Spleen (tissue), 11 donors: ENCODE results near the gene REEP3. TPM values are rescaled to one million over a fixed set of nuclear protein-coding genes. Genes with fewer than 3 reads are reported as not detected.
A peak's percentile ranks its signal among the peaks of the same experiment; 100 is the strongest.
"Not testable (repeated sequence)": the region's sequence is repeated elsewhere in the genome, so short reads cannot be mapped to it uniquely, and the experiment has no call there.

Experiments used
- DNase-seq: peaks from one replicate; pipeline ENCODE4 v3.0.0-alpha.2; 2020
- H3K27ac ChIP-seq, 8 donors: fragments of 200-600 bp; sonication (generic) in 7 of 8; 1 replicate in 4 of 8; 2 replicates in 4 of 8; pipeline versions ENCODE4 v1.5.0 to v1.8.0; 2016 to 2021; ENCODE audit warnings: inconsistent platforms in 4 of 8, mild to moderate bottlenecking in 4 of 8, moderate library complexity in 1 of 8
- H3K27me3 ChIP-seq, 7 donors: fragments of 200-600 bp; sonication (generic) in 6 of 7; replicated peaks in 1 of 7; 1 replicate in 4 of 7; 2 replicates in 3 of 7; pipeline versions ENCODE4 v1.5.0 to v1.8.0; 2016 to 2021; ENCODE audit warnings: inconsistent platforms in 3 of 7, mild to moderate bottlenecking in 1 of 7
- H3K36me3 ChIP-seq, 6 donors: fragments of 200-600 bp; sonication (generic) in 5 of 6; 1 replicate in 4 of 6; 2 replicates in 2 of 6; pipeline versions ENCODE4 v1.5.0 to v1.8.0; 2016 to 2021; ENCODE audit warnings: inconsistent platforms in 2 of 6
- H3K4me1 ChIP-seq, 6 donors: fragments of 200-600 bp; sonication (generic) in 5 of 6; 1 replicate in 3 of 6; 2 replicates in 3 of 6; pipeline versions ENCODE4 v1.5.0 to v1.8.0; 2016 to 2021; ENCODE audit warnings: inconsistent platforms in 3 of 6
- H3K4me3 ChIP-seq, 8 donors: fragments of 200-600 bp; sonication (generic) in 7 of 8; 1 replicate in 4 of 8; 2 replicates in 4 of 8; pipeline versions ENCODE4 v1.5.0 to v1.8.0; 2016 to 2021; ENCODE audit warnings: inconsistent platforms in 4 of 8, mild to moderate bottlenecking in 4 of 8, moderate library complexity in 2 of 8
- H3K9me3 ChIP-seq, 8 donors: fragments of 200-600 bp; sonication (generic) in 7 of 8; 1 replicate in 4 of 8; 2 replicates in 4 of 8; pipeline versions ENCODE4 v1.5.0 to v1.8.0; 2016 to 2021; ENCODE audit warnings: inconsistent platforms in 4 of 8
- POLR2A ChIP-seq, 3 donors: fragments of 450-650 bp; IDR thresholded peaks; one replicate each; pipeline ENCODE4 v1.5.1; 2017; ENCODE audit warnings: antibody characterized with exemption in 3 of 3, mild to moderate bottlenecking in 1 of 3
- POLR2AphosphoS5 ChIP-seq, 3 donors: sonication (generic); formaldehyde crosslinking; IDR thresholded peaks; one replicate each; pipeline ENCODE4 v1.5.1; 2017; ENCODE audit warnings: antibody characterized with exemption in 3 of 3
- WGBS, 5 donors: extraction: QIAGEN DNeasy Blood & Tissue Kit in 3 of 5; methylation state at CpG; one replicate each; pipeline versions ENCODE4 v1.1.5 to v1.1.7; 2013 to 2018; 5-methylcytosine and 5-hydroxymethylcytosine counted together
- intact Hi-C: fragments of 100-400 bp; cut with DNase I; formaldehyde crosslinking; loops from one replicate; pipeline ENCODE4 v1.15.0; 2023; ENCODE audit warnings: low total_unique reads
- polyA plus RNA-seq, 3 donors: library from polyadenylated mRNA; stranded (reverse); fragments of 200-250 nt; gene quantifications; one replicate each; pipeline ENCODE4 v1.2.1, GENCODE V29; 2013
- total RNA-seq, 7 donors: library from RNA; depleted of rRNA in 3 of 7; stranded (reverse); fragments of >200 nt in 3 of 7; fragmentation: NEBNext Ultra II Directional in 4 of 7; extraction: Animal tissue kit (Norgen Biotek cat#: 25700) in 4 of 7; gene quantifications; one replicate each; pipeline versions ENCODE4 v1.1.0 to v1.2.1, GENCODE V29; 2016 to 2021
- TF ChIP-seq, protein P1 (sequence below), 11 experiments: fragments of 200-600 bp in 7 of 11; fragments of 450-650 bp in 4 of 11; sonication (generic) in 4 of 11; IDR thresholded peaks in 8 of 11; conservative IDR thresholded peaks in 3 of 11; 1 replicate in 7 of 11; 2 replicates in 4 of 11; pipeline versions ENCODE4 v1.4.0 to v1.8.0; 2016 to 2021; ENCODE audit warnings: antibody characterized with exemption in 11 of 11, inconsistent platforms in 4 of 11, mild to moderate bottlenecking in 1 of 11
- donor health status: healthy with polysubstance abuse.
- donor health status: DM: no; HTN: no; CAD: no; lungs with moderate emphysema.
- donor health status: DM: no; HTN: no; CAD: no.
- donor health status: Bipolar disorder and iron deficiency.
- donor health status: healthy.
- donor health status: DM: no; HTN: no; CAD: no.
- donor health status: DM: yes; HTN: yes; CAD: no.

The REEP3 gene
- total and polyA plus RNA-seq, 10 donors: 4.0 to 46.5 (median 22.1) TPM

- intact Hi-C loops: no loop called here
- TF ChIP-seq POLR2A (IDR thresholded peaks at IDR 0.05): no peak
- TF ChIP-seq, protein P1, sequence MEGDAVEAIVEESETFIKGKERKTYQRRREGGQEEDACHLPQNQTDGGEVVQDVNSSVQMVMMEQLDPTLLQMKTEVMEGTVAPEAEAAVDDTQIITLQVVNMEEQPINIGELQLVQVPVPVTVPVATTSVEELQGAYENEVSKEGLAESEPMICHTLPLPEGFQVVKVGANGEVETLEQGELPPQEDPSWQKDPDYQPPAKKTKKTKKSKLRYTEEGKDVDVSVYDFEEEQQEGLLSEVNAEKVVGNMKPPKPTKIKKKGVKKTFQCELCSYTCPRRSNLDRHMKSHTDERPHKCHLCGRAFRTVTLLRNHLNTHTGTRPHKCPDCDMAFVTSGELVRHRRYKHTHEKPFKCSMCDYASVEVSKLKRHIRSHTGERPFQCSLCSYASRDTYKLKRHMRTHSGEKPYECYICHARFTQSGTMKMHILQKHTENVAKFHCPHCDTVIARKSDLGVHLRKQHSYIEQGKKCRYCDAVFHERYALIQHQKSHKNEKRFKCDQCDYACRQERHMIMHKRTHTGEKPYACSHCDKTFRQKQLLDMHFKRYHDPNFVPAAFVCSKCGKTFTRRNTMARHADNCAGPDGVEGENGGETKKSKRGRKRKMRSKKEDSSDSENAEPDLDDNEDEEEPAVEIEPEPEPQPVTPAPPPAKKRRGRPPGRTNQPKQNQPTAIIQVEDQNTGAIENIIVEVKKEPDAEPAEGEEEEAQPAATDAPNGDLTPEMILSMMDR (IDR thresholded peaks at IDR 0.05 in 8 of 11, conservative IDR thresholded peaks at IDR 0.05 in 3 of 11): no peak
- no peak for TF ChIP-seq POLR2AphosphoS5 (IDR thresholded peaks at IDR 0.05)
- Histone ChIP-seq H3K36me3 (no peaks in the 10 kb centered on the region), H3K27me3 (no peaks in the 10 kb centered on the region), H3K4me3 (no peak overlapping the region), H3K27ac (no peak overlapping the region), H3K4me1 (no peaks in the 10 kb centered on the region), H3K9me3 (peaks cover 0 to 5% (median 0%) of the 10 kb centered on the region in 8 donors)
- 52 to 72% (median 65%) methylated on average over 4 of the region's 4 CpGs for WGBS, 5 donors
- no peak for DNase-seq
Measured at GRCh38 chr10:63657761-63658160, 136.6 kb downstream of the REEP3 start.

DNA sequence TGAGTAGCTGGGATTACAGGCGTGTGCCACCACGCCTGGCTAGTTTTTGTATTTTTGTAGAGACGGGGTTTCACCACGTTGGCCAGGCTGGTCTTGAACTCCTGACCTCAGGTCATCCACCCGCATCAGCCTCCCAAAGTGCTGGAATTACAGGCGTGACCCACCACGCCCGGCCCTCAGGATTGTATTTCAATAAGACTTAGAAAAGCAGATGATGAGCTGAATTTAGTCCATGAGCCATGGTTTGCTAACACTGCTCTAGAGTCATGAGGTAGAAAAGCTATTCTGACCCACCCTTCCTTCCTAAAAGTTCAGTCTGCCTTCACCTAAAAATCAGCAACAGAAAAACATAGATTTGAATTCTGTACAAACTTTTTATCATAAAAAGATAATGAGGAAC is 139.7 kb downstream of the REEP3 start:
- H3K4me1 ChIP-seq, H3K36me3 ChIP-seq, DNase-seq, intact Hi-C loops, H3K27me3 ChIP-seq, H3K4me3 ChIP-seq, H3K9me3 ChIP-seq: not testable (repeated sequence)
- 71 to 91% (median 84%) methylated on average over 8 of the region's 8 CpGs for WGBS, 5 donors
- peak overlapping the region in 1 of 8 donors; percentile 23 for H3K27ac ChIP-seq

GRCh38 chr10:63661347-63661746 is 140.1 kb downstream of the REEP3 start:
- Histone ChIP-seq H3K36me3 (no peaks in the 10 kb centered on the region), H3K4me1 (peaks cover 0 to 1% (median 0%) of the 10 kb centered on the region in 6 donors), H3K27ac (peak overlapping the region in 1 of 8 donors; percentile 11), H3K4me3 (no peak overlapping the region), H3K27me3 (no peaks in the 10 kb centered on the region), H3K9me3 (no peaks in the 10 kb centered on the region)
- no peak for DNase-seq
- intact Hi-C loops: no loop called here
- 86 to 94% (median 90%) methylated on average over 5 of the region's 5 CpGs for WGBS, 5 donors
- TF ChIP-seq POLR2AphosphoS5 (IDR thresholded peaks at IDR 0.05) (no peak), POLR2A (IDR thresholded peaks at IDR 0.05) (no peak)

- H3K4me3 ChIP-seq: no peak overlapping the region
- H3K9me3 ChIP-seq: no peaks in the 10 kb centered on the region
- DNase-seq: no peak
- no peak overlapping the region for H3K27ac ChIP-seq
- intact Hi-C loops: no loop called here
- 95 to 97% (median 95%) methylated on average over 13 of the region's 13 CpGs for WGBS, 5 donors
- H3K36me3 ChIP-seq: no peaks in the 10 kb centered on the region
- H3K27me3 ChIP-seq: no peaks in the 10 kb centered on the region
- TF ChIP-seq POLR2A (IDR thresholded peaks at IDR 0.05): no peak
- peaks cover 0 to 14% (median 10%) of the 10 kb centered on the region in 6 donors for H3K4me1 ChIP-seq
Measured at GRCh38 chr10:63664341-63664885, 143.2 kb downstream of the REEP3 start.

DNA sequence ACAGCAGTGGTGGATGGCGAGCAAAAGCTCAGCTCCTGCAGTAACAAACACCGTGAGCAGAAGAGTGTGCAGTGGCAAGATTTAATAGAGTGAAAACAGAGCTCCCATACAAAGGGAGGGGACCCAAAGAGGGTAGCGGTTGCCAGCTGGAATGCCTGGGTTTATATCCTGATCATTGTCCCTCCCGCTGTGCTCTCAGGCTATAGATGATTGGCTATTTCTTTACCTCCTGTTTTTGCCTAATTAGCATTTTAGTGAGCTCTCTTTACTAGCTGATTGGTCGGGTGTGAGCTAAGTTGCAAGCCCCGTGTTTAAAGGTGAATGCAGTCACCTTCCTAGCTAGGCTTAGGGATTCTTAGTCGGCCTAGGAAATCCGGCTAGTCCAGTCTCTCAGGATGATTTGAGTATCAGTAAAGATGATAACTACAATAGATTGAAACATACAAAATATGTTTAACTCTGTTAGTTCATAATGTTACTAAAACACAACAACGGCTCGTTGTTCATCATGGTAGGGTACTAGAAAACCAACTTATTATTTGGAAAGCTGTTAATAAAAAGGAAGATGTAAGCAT is 143.9 kb downstream of the REEP3 start:
- DNase-seq, intact Hi-C loops, H3K4me3 ChIP-seq, H3K27me3 ChIP-seq, H3K36me3 ChIP-seq, H3K27ac ChIP-seq, H3K9me3 ChIP-seq: not testable (repeated sequence)
- 95 to 99% (median 96%) methylated on average over 10 of the region's 10 CpGs for WGBS, 5 donors
- H3K4me1 ChIP-seq: peaks cover 0 to 16% (median 10%) of the 10 kb centered on the region in 6 donors

DNA sequence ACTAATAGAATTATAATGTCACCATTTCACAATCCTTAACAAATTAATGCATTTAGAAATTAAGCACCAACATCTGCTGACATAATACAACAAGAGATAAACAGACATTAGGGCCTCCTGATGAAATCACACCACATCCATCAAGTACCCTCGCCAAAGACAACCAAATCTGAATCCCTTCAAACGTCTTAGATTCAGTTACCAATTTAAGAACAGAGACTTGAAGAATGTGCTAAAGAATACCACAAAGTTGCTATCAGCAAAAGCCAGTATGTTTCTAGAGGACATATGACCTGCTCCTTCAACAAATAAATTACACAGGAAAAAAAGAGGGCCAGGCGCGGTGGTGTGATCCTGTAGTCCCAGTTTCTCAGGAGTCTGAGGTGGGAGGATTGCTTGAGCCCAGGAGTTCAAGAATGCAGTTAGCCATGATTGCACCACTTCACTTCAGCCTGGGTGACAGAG is 144.5 kb downstream of the REEP3 start:
- Histone ChIP-seq H3K9me3 (no peaks in the 10 kb centered on the region), H3K4me1 (peaks cover under 1 to 23% (median 11%) of the 10 kb centered on the region in 6 donors), H3K27me3 (no peaks in the 10 kb centered on the region), H3K4me3 (no peak overlapping the region), H3K36me3 (no peaks in the 10 kb centered on the region), H3K27ac (no peak overlapping the region)
- intact Hi-C loops: no loop called here
- 85 to 93% (median 88%) methylated on average over 4 of the region's 4 CpGs for WGBS, 5 donors
- no peak for TF ChIP-seq POLR2A (IDR thresholded peaks at IDR 0.05)
- no peak for TF ChIP-seq POLR2AphosphoS5 (IDR thresholded peaks at IDR 0.05)
- TF ChIP-seq, protein P1 (IDR thresholded peaks at IDR 0.05 in 8 of 11, conservative IDR thresholded peaks at IDR 0.05 in 3 of 11): no peak
- no peak for DNase-seq
